ENCODE results near the gene POLR3E.

Gene POLR3E

GRCh38 chr16:22293137-22294106 is 3.8 kb upstream of the POLR3E start:
- no peak overlapping the region for H3K56ac ChIP-seq (ENCODE audit: low read length)
- H3K18ac ChIP-seq (ENCODE audit: low read length), result no peak overlapping the region
- H2BK15ac ChIP-seq (replicated peaks; ENCODE audit: low read depth), result no peak overlapping the region
- no peak overlapping the region for H2BK120ac ChIP-seq (ENCODE audit: low read depth, low read length)
- H4K5ac ChIP-seq (ENCODE audit: low read length), result no peak overlapping the region
- no peaks in the 10 kb centered on the region for H3K36me3 ChIP-seq (ENCODE audit: control insufficient read depth, insufficient read depth, low read length)
- no peak overlapping the region for H2BK5ac ChIP-seq (ENCODE audit: low read length)
- H4K8ac ChIP-seq (ENCODE audit: low read depth, low read length), result no peak overlapping the region
- no peak overlapping the region for H3K4ac ChIP-seq (ENCODE audit: low read depth, low read length)
- no peak for DNase-seq
- peaks cover 7% of the 10 kb centered on the region for H3K79me2 ChIP-seq (ENCODE audit: control insufficient read depth, insufficient read depth, low read length)
- no peak overlapping the region for H3K27ac ChIP-seq (ENCODE audit: low read depth, low read length)
- no peak overlapping the region for H3K23ac ChIP-seq (ENCODE audit: low read length)
- peaks cover 3% of the 10 kb centered on the region for H3K79me1 ChIP-seq (ENCODE audit: low read length)
- WGBS (ENCODE audit: extremely low coverage, insufficient coverage, low lambda C conversion rate), result no CpG with 5 or more reads among the region's 11 CpGs
- H2AK5ac ChIP-seq (ENCODE audit: low read length), result no peak overlapping the region
- no peak overlapping the region for H3K9ac ChIP-seq (ENCODE audit: low read length)
- no peak overlapping the region for H3K4me3 ChIP-seq (ENCODE audit: low read length)
- no peaks in the 10 kb centered on the region for H3K27me3 ChIP-seq (ENCODE audit: insufficient read depth, low read length, poor library complexity)
- no peak overlapping the region for H3K4me2 ChIP-seq (ENCODE audit: low read length)
- no peaks in the 10 kb centered on the region for H3K4me1 ChIP-seq (ENCODE audit: control insufficient read depth, low read depth, low read length)

GRCh38 chr16:22296225-22297113 is 740 bp upstream of the POLR3E start:
- Histone ChIP-seq H3K23ac (ENCODE audit: low read length) (no peak overlapping the region), H3K18ac (ENCODE audit: low read length) (no peak overlapping the region), H4K8ac (ENCODE audit: low read depth, low read length) (no peak overlapping the region), H3K4me1 (ENCODE audit: control insufficient read depth, low read depth, low read length) (no peaks in the 10 kb centered on the region), H3K4ac (ENCODE audit: low read depth, low read length) (no peak overlapping the region), H3K4me2 (ENCODE audit: low read length) (peak overlapping the region; percentile 32), H2BK15ac (replicated peaks; ENCODE audit: low read depth) (no peak overlapping the region), H3K27me3 (ENCODE audit: insufficient read depth, low read length, poor library complexity) (no peaks in the 10 kb centered on the region), H3K56ac (ENCODE audit: low read length) (peak overlapping the region; percentile 45), H4K5ac (ENCODE audit: low read length) (no peak overlapping the region), H2AK5ac (ENCODE audit: low read length) (no peak overlapping the region), H3K79me2 (ENCODE audit: control insufficient read depth, insufficient read depth, low read length) (peaks cover 33% of the 10 kb centered on the region), H2BK120ac (ENCODE audit: low read depth, low read length) (no peak overlapping the region), H3K27ac (ENCODE audit: low read depth, low read length) (no peak overlapping the region), H3K79me1 (ENCODE audit: low read length) (peaks cover 14% of the 10 kb centered on the region), H3K9ac (ENCODE audit: low read length) (peak overlapping the region; percentile 64), H3K4me3 (ENCODE audit: low read length) (peak overlapping the region; percentile 81), H3K36me3 (ENCODE audit: control insufficient read depth, insufficient read depth, low read length) (no peaks in the 10 kb centered on the region), H2BK5ac (ENCODE audit: low read length) (no peak overlapping the region)
- WGBS (ENCODE audit: extremely low coverage, insufficient coverage, low lambda C conversion rate), result no CpG with 5 or more reads among the region's 17 CpGs
- peak; percentile 27 for DNase-seq

- Histone ChIP-seq H3K9ac (ENCODE audit: low read length) (peak overlapping the region; percentile 95), H4K8ac (ENCODE audit: low read depth, low read length) (no peak overlapping the region), H2AK5ac (ENCODE audit: low read length) (no peak overlapping the region), H3K4me3 (ENCODE audit: low read length) (peak overlapping the region; percentile 91), H3K4me1 (ENCODE audit: control insufficient read depth, low read depth, low read length) (no peaks in the 10 kb centered on the region), H3K23ac (ENCODE audit: low read length) (peak overlapping the region; percentile 92), H3K36me3 (ENCODE audit: control insufficient read depth, insufficient read depth, low read length) (peaks cover 1% of the 10 kb centered on the region), H3K27ac (ENCODE audit: low read depth, low read length) (peak overlapping the region; percentile 68), H2BK5ac (ENCODE audit: low read length) (no peak overlapping the region), H3K27me3 (ENCODE audit: insufficient read depth, low read length, poor library complexity) (no peaks in the 10 kb centered on the region), H2BK15ac (replicated peaks; ENCODE audit: low read depth) (no peak overlapping the region), H3K56ac (ENCODE audit: low read length) (peak overlapping the region; percentile 98), H3K4ac (ENCODE audit: low read depth, low read length) (no peak overlapping the region), H3K79me1 (ENCODE audit: low read length) (peaks cover 22% of the 10 kb centered on the region), H3K4me2 (ENCODE audit: low read length) (peak overlapping the region; percentile 93), H3K18ac (ENCODE audit: low read length) (peak overlapping the region; percentile 9), H2BK120ac (ENCODE audit: low read depth, low read length) (no peak overlapping the region), H3K79me2 (ENCODE audit: control insufficient read depth, insufficient read depth, low read length) (peaks cover 46% of the 10 kb centered on the region), H4K5ac (ENCODE audit: low read length) (no peak overlapping the region)
- WGBS (ENCODE audit: extremely low coverage, insufficient coverage, low lambda C conversion rate), result no CpG with 5 or more reads among the region's 39 CpGs
- peak; percentile 92 for DNase-seq
These were observed 893 bp downstream of the POLR3E start for GRCh38 chr16:22297871-22298733.

GRCh38 chr16:22299036-22299435 is 1.8 kb downstream of the POLR3E start:
- Histone ChIP-seq H3K4me1 (ENCODE audit: control insufficient read depth, low read depth, low read length) (no peaks in the 10 kb centered on the region), H4K5ac (ENCODE audit: low read length) (no peak overlapping the region), H3K9ac (ENCODE audit: low read length) (no peak overlapping the region), H2BK5ac (ENCODE audit: low read length) (no peak overlapping the region), H3K56ac (ENCODE audit: low read length) (no peak overlapping the region), H3K27me3 (ENCODE audit: insufficient read depth, low read length, poor library complexity) (no peaks in the 10 kb centered on the region), H3K23ac (ENCODE audit: low read length) (no peak overlapping the region), H3K36me3 (ENCODE audit: control insufficient read depth, insufficient read depth, low read length) (peaks cover 2% of the 10 kb centered on the region), H2BK120ac (ENCODE audit: low read depth, low read length) (no peak overlapping the region), H3K27ac (ENCODE audit: low read depth, low read length) (no peak overlapping the region), H3K4ac (ENCODE audit: low read depth, low read length) (no peak overlapping the region), H4K8ac (ENCODE audit: low read depth, low read length) (no peak overlapping the region), H3K4me2 (ENCODE audit: low read length) (no peak overlapping the region), H3K18ac (ENCODE audit: low read length) (no peak overlapping the region), H3K4me3 (ENCODE audit: low read length) (no peak overlapping the region), H3K79me1 (ENCODE audit: low read length) (peaks cover 25% of the 10 kb centered on the region), H2AK5ac (ENCODE audit: low read length) (no peak overlapping the region), H2BK15ac (replicated peaks; ENCODE audit: low read depth) (no peak overlapping the region), H3K79me2 (ENCODE audit: control insufficient read depth, insufficient read depth, low read length) (peaks cover 49% of the 10 kb centered on the region)
- WGBS (ENCODE audit: extremely low coverage, insufficient coverage, low lambda C conversion rate), result no CpG with 5 or more reads among the region's 1 CpG
- DNase-seq, result no peak

GRCh38 chr16:22300427-22301071 is 3.3 kb downstream of the POLR3E start:
- H3K23ac ChIP-seq (ENCODE audit: low read length), result no peak overlapping the region
- no peaks in the 10 kb centered on the region for H3K4me1 ChIP-seq (ENCODE audit: control insufficient read depth, low read depth, low read length)
- no peak overlapping the region for H2BK15ac ChIP-seq (replicated peaks; ENCODE audit: low read depth)
- no peak overlapping the region for H3K4ac ChIP-seq (ENCODE audit: low read depth, low read length)
- no peak overlapping the region for H3K27ac ChIP-seq (ENCODE audit: low read depth, low read length)
- no peak overlapping the region for H4K8ac ChIP-seq (ENCODE audit: low read depth, low read length)
- H3K18ac ChIP-seq (ENCODE audit: low read length), result no peak overlapping the region
- no CpG with 5 or more reads among the region's 8 CpGs for WGBS (ENCODE audit: extremely low coverage, insufficient coverage, low lambda C conversion rate)
- peaks cover 49% of the 10 kb centered on the region for H3K79me2 ChIP-seq (ENCODE audit: control insufficient read depth, insufficient read depth, low read length)
- no peak overlapping the region for H3K4me2 ChIP-seq (ENCODE audit: low read length)
- no peak overlapping the region for H2BK5ac ChIP-seq (ENCODE audit: low read length)
- no peak overlapping the region for H3K4me3 ChIP-seq (ENCODE audit: low read length)
- DNase-seq, result peak; percentile 59
- peaks cover 25% of the 10 kb centered on the region for H3K79me1 ChIP-seq (ENCODE audit: low read length)
- H3K27me3 ChIP-seq (ENCODE audit: insufficient read depth, low read length, poor library complexity), result no peaks in the 10 kb centered on the region
- no peak overlapping the region for H3K56ac ChIP-seq (ENCODE audit: low read length)
- no peak overlapping the region for H3K9ac ChIP-seq (ENCODE audit: low read length)
- no peak overlapping the region for H4K5ac ChIP-seq (ENCODE audit: low read length)
- H2AK5ac ChIP-seq (ENCODE audit: low read length), result no peak overlapping the region
- H2BK120ac ChIP-seq (ENCODE audit: low read depth, low read length), result no peak overlapping the region
- H3K36me3 ChIP-seq (ENCODE audit: control insufficient read depth, insufficient read depth, low read length), result peaks cover 3% of the 10 kb centered on the region
